Neutrophil (primary cell): ENCODE measurements around the gene NELL2.

Experiments used
- H3K27ac ChIP-seq: fragments of 200-600 bp; sonication (generic); 2 replicates; pipeline ENCODE4 v1.5.1; 2016; ENCODE audit warnings: mild to moderate bottlenecking, moderate library complexity
- H3K27me3 ChIP-seq: fragments of 200-600 bp; sonication (generic); 2 replicates; pipeline ENCODE4 v1.6.0; 2016; ENCODE audit warnings: mild to moderate bottlenecking
- H3K36me3 ChIP-seq: fragments of 200-600 bp; sonication (generic); 2 replicates; pipeline ENCODE4 v1.5.1; 2017
- H3K4me1 ChIP-seq, 2 experiments: fragments of 200-600 bp in 1 of 2; sonication (generic) in 1 of 2; 1 replicate in 1 of 2; 2 replicates in 1 of 2; pipeline versions ENCODE4 v1.5.1 to v1.6.1; 2013 to 2016; ENCODE audit warnings: low read depth in 1 of 2, low read length in 1 of 2, mild to moderate bottlenecking in 1 of 2, moderate library complexity in 1 of 2; ENCODE audit not compliant: control insufficient read depth in 1 of 2, insufficient read depth in 1 of 2
- H3K4me3 ChIP-seq, 2 experiments: fragments of 200-600 bp in 1 of 2; sonication (generic) in 1 of 2; 1 replicate in 1 of 2; 2 replicates in 1 of 2; pipeline ENCODE4 v1.5.1; 2013 to 2016; ENCODE audit warnings: low read depth in 1 of 2, low read length in 1 of 2, mild to moderate bottlenecking in 1 of 2, moderate library complexity in 1 of 2
- H3K9me3 ChIP-seq: fragments of 200-600 bp; sonication (generic); 2 replicates; pipeline ENCODE4 v1.5.1; 2016
- CTCF ChIP-seq: fragments of 200-600 bp; sonication (generic); IDR thresholded peaks from 2 replicates; pipeline ENCODE4 v1.5.1; 2016; ENCODE audit warnings: antibody characterized with exemption

Gene NELL2

GRCh38 chr12:44654646-44655639 lies 221.2 kb downstream of the NELL2 start:
- no peaks in the 10 kb centered on the region for H3K27me3 ChIP-seq
- TF ChIP-seq CTCF = no peak

GRCh38 chr12:44653861-44654527 lies 222.1 kb downstream of the NELL2 start:
- Histone ChIP-seq H3K4me1 (no peaks in the 10 kb centered on the region), H3K27me3 (no peaks in the 10 kb centered on the region), H3K36me3 (no peaks in the 10 kb centered on the region), H3K4me3 (no peak overlapping the region), H3K9me3 (no peaks in the 10 kb centered on the region), H3K27ac (no peak overlapping the region)
- TF ChIP-seq CTCF = no peak

More at GRCh38 chr12:44654646-44655639, 221.2 kb downstream of the NELL2 start:
- Histone ChIP-seq H3K36me3 (no peaks in the 10 kb centered on the region), H3K27ac (no peak overlapping the region), H3K4me3 (no peak overlapping the region), H3K4me1 (no peaks in the 10 kb centered on the region), H3K9me3 (no peaks in the 10 kb centered on the region)

GRCh38 chr12:44649693-44650092 lies 226.4 kb downstream of the NELL2 start:
- Histone ChIP-seq H3K4me3 (no peak overlapping the region), H3K27ac (no peak overlapping the region), H3K27me3 (no peaks in the 10 kb centered on the region), H3K4me1 (no peaks in the 10 kb centered on the region), H3K9me3 (no peaks in the 10 kb centered on the region), H3K36me3 (no peaks in the 10 kb centered on the region)
- TF ChIP-seq CTCF = no peak

- Histone ChIP-seq H3K27me3 (no peaks in the 10 kb centered on the region), H3K36me3 (no peaks in the 10 kb centered on the region), H3K4me1 (no peaks in the 10 kb centered on the region), H3K4me3 (no peak overlapping the region), H3K9me3 (no peaks in the 10 kb centered on the region), H3K27ac (no peak overlapping the region)
- no peak for TF ChIP-seq CTCF
Observed at GRCh38 chr12:44647917-44648690, 228.0 kb downstream of the NELL2 start.

- Histone ChIP-seq H3K4me1 (no peaks in the 10 kb centered on the region), H3K9me3 (no peaks in the 10 kb centered on the region), H3K4me3 (no peak overlapping the region), H3K36me3 (no peaks in the 10 kb centered on the region), H3K27me3 (no peaks in the 10 kb centered on the region), H3K27ac (no peak overlapping the region)
- no peak for TF ChIP-seq CTCF
Observed at GRCh38 chr12:44640427-44641190, 235.5 kb downstream of the NELL2 start.
